Measurements from ENCODE around the gene SLC25A21.

DNA sequence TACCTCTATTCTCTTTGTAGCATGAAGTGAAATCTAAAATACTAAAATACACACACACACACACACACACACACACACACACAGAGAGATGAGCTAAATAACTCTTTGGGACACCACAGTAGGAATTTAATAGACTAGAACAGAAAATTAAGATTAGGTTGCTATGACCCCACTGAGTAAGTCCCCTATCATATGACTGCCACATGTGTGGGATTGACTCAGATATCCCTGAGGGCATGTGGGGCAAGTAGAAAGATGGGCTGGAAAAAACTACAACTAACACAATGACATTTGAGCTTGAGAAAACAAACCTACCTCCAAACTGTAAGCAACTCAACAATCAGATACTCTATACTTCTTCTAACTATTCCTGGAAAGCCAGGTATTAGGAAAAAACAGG is 27.0 kb downstream of the SLC25A21 start:
- no peak for TF ChIP-seq POLR2A (IDR thresholded peaks at IDR 0.05; ENCODE audit: low read length)
- TF ChIP-seq GATA1 (IDR thresholded peaks at IDR 0.05; ENCODE audit: low read depth, low read length): no peak
